ENCODE data around the gene PALLD.

PALLD gene

GRCh38 chr4:168773388-168774195, 276.7 kb downstream of the PALLD start:
- TF ChIP-seq CTCF (conservative IDR thresholded peaks at IDR 0.05; ENCODE audit: low read depth, low read length) = no peak
- no peak overlapping the region for H3K4me3 ChIP-seq (ENCODE audit: low read length)
- no peak for DNase-seq (ENCODE audit: low read depth)

- no peak for TF ChIP-seq CTCF (conservative IDR thresholded peaks at IDR 0.05; ENCODE audit: low read depth, low read length)
- DNase-seq (ENCODE audit: low read depth) = no peak
- H3K4me3 ChIP-seq (ENCODE audit: low read length) = no peak overlapping the region
These were observed 279.5 kb downstream of the PALLD start for GRCh38 chr4:168776382-168776781.

- no peak for TF ChIP-seq CTCF (conservative IDR thresholded peaks at IDR 0.05; ENCODE audit: low read depth, low read length)
- H3K4me3 ChIP-seq (ENCODE audit: low read length) = no peak overlapping the region
- DNase-seq (ENCODE audit: low read depth) = no peak
These were observed 280.6 kb downstream of the PALLD start for GRCh38 chr4:168777277-168777965.

- DNase-seq (ENCODE audit: low read depth) = no peak
- no peak overlapping the region for H3K4me3 ChIP-seq (ENCODE audit: low read length)
- no peak for TF ChIP-seq CTCF (conservative IDR thresholded peaks at IDR 0.05; ENCODE audit: low read depth, low read length)
These were observed 284.5 kb downstream of the PALLD start for GRCh38 chr4:168781341-168781740.

- H3K4me3 ChIP-seq (ENCODE audit: low read length) = no peak overlapping the region
- DNase-seq (ENCODE audit: low read depth) = no peak
- no peak for TF ChIP-seq CTCF (conservative IDR thresholded peaks at IDR 0.05; ENCODE audit: low read depth, low read length)
These were observed 285.1 kb downstream of the PALLD start for GRCh38 chr4:168781926-168782325.

GRCh38 chr4:168782439-168782838, 285.6 kb downstream of the PALLD start:
- no peak for TF ChIP-seq CTCF (conservative IDR thresholded peaks at IDR 0.05; ENCODE audit: low read depth, low read length)
- no peak overlapping the region for H3K4me3 ChIP-seq (ENCODE audit: low read length)
- DNase-seq (ENCODE audit: low read depth) = no peak

Measured in retinal pigment epithelial cell (primary cell).